Measurements from ENCODE around the gene KMT2B.

Gene KMT2B

GRCh38 chr19:35744430-35745327 lies 26.9 kb downstream of the KMT2B start:
- DNase-seq (ENCODE audit: low spot score) (peak; percentile 96), ATAC-seq (ENCODE audit: low read depth) (peak; percentile 51)
- H3K27me3 ChIP-seq (ENCODE audit: insufficient read depth, poor library complexity, severe bottlenecking) = no peaks in the 10 kb centered on the region
- H3K4me1 ChIP-seq (ENCODE audit: insufficient read depth, poor library complexity, severe bottlenecking) = no peaks in the 10 kb centered on the region
- peak; percentile 35 for TF ChIP-seq CTCF (IDR thresholded peaks at IDR 0.05; ENCODE audit: poor library complexity, severe bottlenecking)
- no peaks in the 10 kb centered on the region for H3K36me3 ChIP-seq (ENCODE audit: low read depth)
- H3K9me3 ChIP-seq (ENCODE audit: severe bottlenecking) = no peaks in the 10 kb centered on the region
- H3K27ac ChIP-seq (ENCODE audit: poor library complexity, severe bottlenecking) = peak overlapping the region; percentile 82
- H3K4me3 ChIP-seq (ENCODE audit: severe bottlenecking) = peak overlapping the region; percentile 70

- no peaks in the 10 kb centered on the region for H3K36me3 ChIP-seq (ENCODE audit: low read depth)
- H3K4me3 ChIP-seq (ENCODE audit: severe bottlenecking) = peak within 1 kb of the TSS; percentile 70
- H3K9me3 ChIP-seq (ENCODE audit: severe bottlenecking) = no peaks in the 10 kb centered on the region
- H3K4me1 ChIP-seq (ENCODE audit: insufficient read depth, poor library complexity, severe bottlenecking) = no peaks in the 10 kb centered on the region
- TF ChIP-seq CTCF (IDR thresholded peaks at IDR 0.05; ENCODE audit: poor library complexity, severe bottlenecking) = no peak
- peak; percentile 52 for ATAC-seq (ENCODE audit: low read depth)
- H3K27me3 ChIP-seq (ENCODE audit: insufficient read depth, poor library complexity, severe bottlenecking) = no peaks in the 10 kb centered on the region
- peak; percentile 95 for DNase-seq (ENCODE audit: low spot score)
- peak within 1 kb of the TSS; percentile 82 for H3K27ac ChIP-seq (ENCODE audit: poor library complexity, severe bottlenecking)
These were observed 27.7 kb downstream of the KMT2B start, which contains the start of the genes PSENEN and U2AF1L4 for GRCh38 chr19:35745328-35746086. Gene PSENEN (plus strand): TSS chr19:35745651. CDS start chr19:35745931, 280 bp downstream. Gene U2AF1L4 (minus strand): TSS chr19:35745418. CDS start chr19:35745391, 27 bp downstream.

GRCh38 chr19:35746087-35746462 lies 28.3 kb downstream of the KMT2B start:
- no peak for ATAC-seq (ENCODE audit: low read depth)
- no peaks in the 10 kb centered on the region for H3K27me3 ChIP-seq (ENCODE audit: insufficient read depth, poor library complexity, severe bottlenecking)
- no peaks in the 10 kb centered on the region for H3K36me3 ChIP-seq (ENCODE audit: low read depth)
- DNase-seq (ENCODE audit: low spot score) = no peak
- no peaks in the 10 kb centered on the region for H3K4me1 ChIP-seq (ENCODE audit: insufficient read depth, poor library complexity, severe bottlenecking)
- H3K27ac ChIP-seq (ENCODE audit: poor library complexity, severe bottlenecking) = peak overlapping the region; percentile 82
- peak overlapping the region; percentile 70 for H3K4me3 ChIP-seq (ENCODE audit: severe bottlenecking)
- TF ChIP-seq CTCF (IDR thresholded peaks at IDR 0.05; ENCODE audit: poor library complexity, severe bottlenecking) = no peak
- no peaks in the 10 kb centered on the region for H3K9me3 ChIP-seq (ENCODE audit: severe bottlenecking)

- Histone ChIP-seq H3K4me1 (ENCODE audit: insufficient read depth, poor library complexity, severe bottlenecking) (no peaks in the 10 kb centered on the region), H3K9me3 (ENCODE audit: severe bottlenecking) (no peaks in the 10 kb centered on the region), H3K4me3 (ENCODE audit: severe bottlenecking) (peak overlapping the region; percentile 70), H3K27me3 (ENCODE audit: insufficient read depth, poor library complexity, severe bottlenecking) (no peaks in the 10 kb centered on the region), H3K27ac (ENCODE audit: poor library complexity, severe bottlenecking) (no peak overlapping the region), H3K36me3 (ENCODE audit: low read depth) (no peaks in the 10 kb centered on the region)
- ATAC-seq (ENCODE audit: low read depth) (no peak), DNase-seq (ENCODE audit: low spot score) (peak; percentile 42)
- no peak for TF ChIP-seq CTCF (IDR thresholded peaks at IDR 0.05; ENCODE audit: poor library complexity, severe bottlenecking)
These were observed 28.7 kb downstream of the KMT2B start for GRCh38 chr19:35746531-35746930.

Data from RWPE2 (cell line).